Progenitor cell of endocrine pancreas (in vitro differentiated cells): Measurements from ENCODE around the gene SAFB. TPM values are rescaled to one million over a fixed set of nuclear protein-coding genes. Genes with fewer than 3 reads are reported as not detected.

ENCODE experiments used
- DNase-seq: peaks from one replicate; pipeline ENCODE4 v3.0.0; 2021; ENCODE audit warnings: low spot score; ENCODE audit not compliant: unreplicated experiment
- H3K27ac Mint-ChIP-seq: 2 replicates; pipeline ENCODE4 v1.8.0; 2021; ENCODE audit warnings: mild to moderate bottlenecking, moderate library complexity, mixed read lengths
- H3K27me3 Mint-ChIP-seq: 2 replicates; pipeline ENCODE4 v1.8.0; 2021; ENCODE audit warnings: mixed read lengths
- H3K36me3 Mint-ChIP-seq: 2 replicates; pipeline ENCODE4 v1.8.0; 2022; ENCODE audit warnings: mixed read lengths; ENCODE audit not compliant: insufficient read depth
- H3K4me1 Mint-ChIP-seq: 2 replicates; pipeline ENCODE4 v1.8.0; 2021; ENCODE audit warnings: low read depth, mixed read lengths
- H3K4me3 Mint-ChIP-seq: 2 replicates; pipeline ENCODE4 v1.8.0; 2021; ENCODE audit warnings: low read depth, mild to moderate bottlenecking, moderate library complexity, mixed read lengths
- H3K9me3 Mint-ChIP-seq: 2 replicates; pipeline ENCODE4 v1.8.0; 2021; ENCODE audit warnings: low read depth, mixed read lengths
- total RNA-seq: library from RNA; stranded (reverse); gene quantifications from 2 replicates; pipeline ENCODE4 v1.2.1, GENCODE V29; 2021
- TF ChIP-seq, protein P1 (sequence below): fragments of 200-600 bp; sonication (generic); IDR thresholded peaks from one replicate; pipeline ENCODE4 v1.5.0; 2021; ENCODE audit warnings: antibody characterized with exemption, mild to moderate bottlenecking; ENCODE audit not compliant: unreplicated experiment

SAFB gene
- total RNA-seq, 1 donor from 2014 or later: 169 TPM

DNA sequence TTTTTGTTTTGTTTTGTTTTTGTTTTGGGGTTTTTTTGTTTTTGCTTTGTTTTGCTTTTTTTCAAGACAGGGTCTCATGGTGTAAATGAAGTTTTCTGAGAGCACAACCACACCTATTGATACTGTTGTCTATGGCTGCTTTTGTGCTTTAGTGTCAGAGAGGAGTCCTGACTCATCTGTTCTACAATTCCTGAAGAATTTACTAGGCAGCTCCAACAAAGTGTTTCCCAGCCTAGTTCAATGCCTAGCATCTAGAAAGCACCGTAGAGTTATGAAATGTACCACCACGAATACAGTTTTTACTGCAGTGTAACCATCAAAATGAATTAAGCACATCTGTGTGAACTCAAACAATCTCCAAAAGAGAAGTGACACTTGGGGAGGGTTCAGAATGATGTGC is 21.2 kb downstream of the SAFB start:
- Mint-ChIP-seq H3K4me1 (peaks cover 3% of the 10 kb centered on the region), H3K9me3 (no peaks in the 10 kb centered on the region), H3K36me3 (peaks cover 28% of the 10 kb centered on the region), H3K4me3 (no peak overlapping the region), H3K27ac (peak overlapping the region; percentile 86), H3K27me3 (no peaks in the 10 kb centered on the region)
- DNase-seq: no peak
- TF ChIP-seq, protein P1, sequence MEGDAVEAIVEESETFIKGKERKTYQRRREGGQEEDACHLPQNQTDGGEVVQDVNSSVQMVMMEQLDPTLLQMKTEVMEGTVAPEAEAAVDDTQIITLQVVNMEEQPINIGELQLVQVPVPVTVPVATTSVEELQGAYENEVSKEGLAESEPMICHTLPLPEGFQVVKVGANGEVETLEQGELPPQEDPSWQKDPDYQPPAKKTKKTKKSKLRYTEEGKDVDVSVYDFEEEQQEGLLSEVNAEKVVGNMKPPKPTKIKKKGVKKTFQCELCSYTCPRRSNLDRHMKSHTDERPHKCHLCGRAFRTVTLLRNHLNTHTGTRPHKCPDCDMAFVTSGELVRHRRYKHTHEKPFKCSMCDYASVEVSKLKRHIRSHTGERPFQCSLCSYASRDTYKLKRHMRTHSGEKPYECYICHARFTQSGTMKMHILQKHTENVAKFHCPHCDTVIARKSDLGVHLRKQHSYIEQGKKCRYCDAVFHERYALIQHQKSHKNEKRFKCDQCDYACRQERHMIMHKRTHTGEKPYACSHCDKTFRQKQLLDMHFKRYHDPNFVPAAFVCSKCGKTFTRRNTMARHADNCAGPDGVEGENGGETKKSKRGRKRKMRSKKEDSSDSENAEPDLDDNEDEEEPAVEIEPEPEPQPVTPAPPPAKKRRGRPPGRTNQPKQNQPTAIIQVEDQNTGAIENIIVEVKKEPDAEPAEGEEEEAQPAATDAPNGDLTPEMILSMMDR: no peak

DNA sequence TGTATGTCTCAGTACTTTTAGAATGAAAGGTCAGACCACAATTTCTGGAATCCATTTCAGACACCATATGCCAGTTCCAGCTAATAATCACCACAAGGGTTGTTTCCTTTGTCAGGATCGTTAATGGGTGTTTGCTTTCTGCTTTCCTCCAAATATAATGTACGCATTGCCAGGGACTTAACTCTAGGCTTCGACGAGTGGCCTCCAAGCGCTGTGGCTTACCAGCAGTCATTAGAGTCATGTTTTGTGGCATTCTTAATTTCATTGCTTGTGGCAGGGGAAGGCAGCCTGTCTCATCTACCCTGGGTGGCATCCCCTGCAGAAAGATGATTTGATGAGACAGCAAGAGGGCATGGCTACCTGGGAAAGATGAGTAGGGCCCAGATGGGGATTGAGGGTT is 22.5 kb downstream of the SAFB start:
- Mint-ChIP-seq H3K4me3 (no peak overlapping the region), H3K36me3 (peaks cover 34% of the 10 kb centered on the region), H3K27me3 (no peaks in the 10 kb centered on the region), H3K27ac (peak overlapping the region; percentile 89), H3K4me1 (peaks cover 3% of the 10 kb centered on the region), H3K9me3 (no peaks in the 10 kb centered on the region)
- DNase-seq: no peak
- TF ChIP-seq, protein P1: no peak

DNA sequence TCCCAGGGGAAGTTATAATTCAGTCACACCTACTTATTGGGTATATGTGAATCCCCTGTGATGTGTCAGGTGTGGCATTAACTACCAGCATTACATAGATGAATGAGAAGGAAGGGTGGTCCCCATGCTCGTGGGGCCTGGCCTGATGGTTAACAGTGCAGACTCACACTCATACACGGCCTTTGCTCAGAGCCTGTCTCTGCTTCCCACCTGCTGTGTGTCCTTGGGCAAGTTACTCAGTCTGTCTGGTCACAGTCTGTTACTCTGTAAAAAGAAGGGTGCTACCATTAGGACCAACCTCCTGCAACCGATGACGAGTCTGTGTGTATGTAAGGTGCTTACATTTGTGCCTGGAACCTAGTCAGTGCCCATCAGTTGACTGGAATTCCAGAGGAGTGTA is 23.8 kb downstream of the SAFB start:
- TF ChIP-seq, protein P1: no peak
- peaks cover 34% of the 10 kb centered on the region for H3K36me3 Mint-ChIP-seq
- no peak overlapping the region for H3K27ac Mint-ChIP-seq
- no peaks in the 10 kb centered on the region for H3K9me3 Mint-ChIP-seq
- no peak overlapping the region for H3K4me3 Mint-ChIP-seq
- no peaks in the 10 kb centered on the region for H3K27me3 Mint-ChIP-seq
- H3K4me1 Mint-ChIP-seq: peaks cover 3% of the 10 kb centered on the region
- no peak for DNase-seq

DNA sequence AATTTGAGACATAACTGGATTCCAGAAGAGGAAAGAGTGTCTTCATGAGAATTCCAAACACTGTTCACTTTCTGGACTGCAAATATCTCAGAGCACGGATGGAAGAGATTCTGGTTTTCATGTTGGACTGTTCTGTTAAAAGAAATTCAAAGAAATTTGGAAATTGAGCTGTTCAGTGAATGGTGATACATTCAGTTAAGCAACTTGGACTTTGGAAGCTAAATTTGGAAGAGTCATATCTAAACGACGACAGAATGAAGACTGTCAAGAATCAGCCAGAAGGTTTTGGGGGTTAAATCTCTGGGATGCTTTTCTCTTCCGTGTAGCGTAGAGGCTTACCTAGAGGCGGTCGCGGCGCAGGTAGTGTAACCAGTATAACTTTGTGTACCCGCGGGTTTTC is 25.6 kb downstream of the SAFB start:
- TF ChIP-seq, protein P1: no peak
- Mint-ChIP-seq H3K27me3 (no peaks in the 10 kb centered on the region), H3K4me1 (peaks cover 3% of the 10 kb centered on the region), H3K36me3 (peaks cover 44% of the 10 kb centered on the region), H3K4me3 (no peak overlapping the region), H3K27ac (no peak overlapping the region), H3K9me3 (no peaks in the 10 kb centered on the region)
- DNase-seq: no peak

DNA sequence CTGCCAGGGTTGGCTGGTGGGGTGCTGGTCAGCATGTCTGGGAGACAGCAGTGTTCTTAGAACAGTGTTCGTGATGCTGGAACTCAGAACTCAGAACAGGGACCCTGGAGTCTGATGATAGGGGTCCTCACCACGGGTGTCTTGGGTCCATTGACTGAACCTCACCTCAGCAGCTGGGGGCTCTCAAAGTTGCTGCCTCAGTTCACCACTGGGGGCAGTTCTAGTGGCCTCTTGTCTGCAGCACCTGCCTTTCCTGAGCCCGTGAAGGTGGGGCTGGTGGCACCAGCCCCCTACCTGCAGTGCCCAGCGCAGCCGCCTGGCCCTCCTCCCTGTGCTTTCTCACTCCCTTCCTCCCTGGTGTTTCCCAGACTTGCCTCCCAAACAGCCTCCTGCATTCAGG is 28.5 kb downstream of the SAFB start:
- Mint-ChIP-seq H3K4me1 (no peaks in the 10 kb centered on the region), H3K36me3 (peaks cover 48% of the 10 kb centered on the region), H3K27me3 (no peaks in the 10 kb centered on the region), H3K4me3 (no peak overlapping the region), H3K9me3 (no peaks in the 10 kb centered on the region), H3K27ac (no peak overlapping the region)
- DNase-seq: no peak
- TF ChIP-seq, protein P1: no peak
